Activated CD8-positive, alpha-beta T cell treated with anti-CD3 and anti-CD28 coated beads, Interleukin-2, amount 10 ng/mL, durations not matched to agents 7 days and 5 days (primary cell): ENCODE measurements around the gene LTBP4. TPM values are rescaled to one million over a fixed set of nuclear protein-coding genes. Genes with fewer than 3 reads are reported as not detected.
A peak's percentile ranks its signal among the peaks of the same experiment; 100 is the strongest.
"Not testable (repeated sequence)": the region's sequence is repeated elsewhere in the genome, so short reads cannot be mapped to it uniquely, and the experiment has no call there.

ENCODE experiments used
- ATAC-seq: fragments of 150-1000 bp; cut with Tn5 transposase; one replicate; pipeline ENCODE4 v1.10.0; 2021; ENCODE audit warnings: moderate library complexity
- CTCF ChIA-PET: fragments of 350-600 bp; sonication (Branson Sonifier 250); formaldehyde crosslinking; loops from one replicate; lab custom pipeline; 2021; ENCODE audit warnings: antibody characterized with exemption; lab: Charles Lee
- POLR2A ChIA-PET: fragments of 350-600 bp; sonication (Branson Sonifier 250); formaldehyde crosslinking; loops from one replicate; lab custom pipeline; 2021; ENCODE audit warnings: antibody characterized with exemption; lab: Charles Lee
- DNase-seq: peaks from one replicate; pipeline ENCODE4 v3.0.0-alpha.2; 2020
- H3K27ac Mint-ChIP-seq: one replicate; pipeline ENCODE4 v1.8.0; 2021; ENCODE audit warnings: mild to moderate bottlenecking, mixed read lengths
- H3K27me3 Mint-ChIP-seq: one replicate; pipeline ENCODE4 v1.8.0; 2021; ENCODE audit warnings: low read depth, mixed read lengths
- H3K36me3 Mint-ChIP-seq: one replicate; pipeline ENCODE4 v1.8.0; 2021; ENCODE audit warnings: low read depth, mixed read lengths
- H3K4me1 Mint-ChIP-seq: one replicate; pipeline ENCODE4 v1.8.0; 2021; ENCODE audit warnings: low read depth, mixed read lengths
- H3K4me3 Mint-ChIP-seq: one replicate; pipeline ENCODE4 v1.8.0; 2021; ENCODE audit warnings: mild to moderate bottlenecking, mixed read lengths
- H3K9me3 Mint-ChIP-seq: one replicate; pipeline ENCODE4 v1.8.0; 2022; ENCODE audit warnings: mixed read lengths; ENCODE audit not compliant: insufficient read depth
- total RNA-seq, 2 experiments: library from RNA; stranded (reverse); gene quantifications; one replicate each; pipeline ENCODE4 v1.2.3, GENCODE V29; 2021

LTBP4 gene
- total RNA-seq, 2 experiments from 2014 or later = 54.3 to 54.7 TPM

DNA sequence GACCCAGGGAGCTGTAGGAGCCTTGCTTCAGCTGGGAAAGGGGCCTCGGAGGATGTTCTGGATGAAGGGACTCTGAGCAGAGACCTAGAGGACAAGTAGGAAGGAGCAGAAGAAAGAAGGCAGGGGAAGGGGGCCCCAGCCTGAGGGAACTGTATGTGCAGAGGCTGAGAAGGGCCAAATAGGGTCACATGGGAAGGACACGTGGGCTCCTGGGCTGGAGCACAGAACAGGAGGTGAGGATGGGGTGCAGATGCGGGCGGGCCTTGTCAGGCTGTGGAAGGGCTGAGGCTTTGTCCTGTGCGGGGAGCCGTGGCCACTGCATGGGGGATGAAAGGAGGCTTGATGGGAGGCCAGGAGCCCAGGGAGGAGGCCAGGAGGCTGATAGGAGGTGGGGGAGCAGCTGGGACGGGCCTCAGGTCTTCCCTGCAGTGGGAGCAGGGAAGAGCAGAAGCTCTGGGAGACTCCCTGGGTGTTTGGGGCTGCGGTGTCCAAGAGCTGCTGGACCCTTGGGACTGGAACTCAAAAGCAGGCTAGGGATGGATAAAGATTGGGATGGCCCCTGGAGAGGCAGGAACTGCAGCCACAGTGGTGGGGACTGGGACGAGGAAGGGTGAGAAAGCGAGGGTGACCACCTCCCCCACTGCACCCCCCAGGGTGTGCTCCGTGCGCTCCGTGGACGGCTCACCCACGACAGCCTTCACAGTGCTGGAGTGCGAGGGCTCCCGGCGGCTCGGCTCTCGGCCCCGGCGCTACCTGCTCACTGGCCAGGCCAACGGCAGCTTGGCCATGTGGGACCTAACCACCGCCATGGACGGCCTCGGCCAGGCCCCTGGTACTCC is 11.4 kb upstream of the LTBP4 start:
- Mint-ChIP-seq H3K4me1 (peaks cover 16% of the 10 kb centered on the region), H3K9me3 (no peaks in the 10 kb centered on the region), H3K36me3 (peaks cover 23% of the 10 kb centered on the region), H3K4me3 (no peak overlapping the region), H3K27me3 (peaks cover 2% of the 10 kb centered on the region), H3K27ac (no peak overlapping the region)
- DNase-seq (no peak), ATAC-seq (no peak)
- CTCF ChIA-PET = interaction anchor here (1.8 kb wide), 1 partner anchor 45 kb away, joined by 5 read pairs; no protein-coding TSS in a partner anchor
- POLR2A ChIA-PET = interaction anchor here (0.6 to 1.5 kb wide), 3 partner anchors 11 to 146 kb away, joined by 3 read pairs; partner anchors contain the start of gene LTBP4

DNA sequence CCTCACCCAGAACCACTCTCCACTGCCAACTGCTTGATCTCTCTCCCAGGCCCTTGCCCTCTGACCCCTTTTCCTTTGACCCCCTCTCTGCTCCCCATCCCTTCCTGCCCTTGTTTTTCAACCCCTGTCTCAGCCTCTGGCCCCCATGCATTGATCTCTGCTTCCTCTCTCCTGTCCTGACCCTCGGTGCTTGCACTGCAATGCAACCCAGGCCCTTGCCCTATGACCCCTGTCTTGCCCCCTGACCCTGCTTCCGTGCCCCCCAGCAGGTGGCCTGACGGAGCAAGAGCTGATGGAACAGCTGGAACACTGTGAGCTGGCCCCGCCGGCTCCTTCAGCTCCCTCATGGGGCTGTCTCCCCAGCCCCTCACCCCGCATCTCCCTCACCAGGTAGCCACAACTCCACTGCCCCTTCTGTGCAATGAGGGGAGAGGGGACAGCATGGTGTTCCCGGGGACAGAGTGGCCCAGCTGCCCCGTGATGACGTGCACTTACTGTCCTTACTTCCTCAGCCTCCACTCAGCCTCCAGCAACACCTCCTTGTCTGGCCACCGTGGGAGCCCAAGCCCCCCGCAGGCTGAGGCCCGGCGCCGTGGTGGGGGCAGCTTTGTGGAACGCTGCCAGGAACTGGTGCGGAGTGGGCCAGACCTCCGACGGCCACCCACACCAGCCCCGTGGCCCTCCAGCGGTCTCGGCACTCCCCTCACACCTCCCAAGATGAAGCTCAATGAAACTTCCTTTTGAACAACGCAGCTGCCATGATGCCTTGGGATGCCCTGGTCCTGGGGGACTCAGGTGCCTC is 10.5 kb upstream of the LTBP4 start:
- Mint-ChIP-seq H3K27me3 (peaks cover 2% of the 10 kb centered on the region), H3K4me1 (peaks cover 19% of the 10 kb centered on the region), H3K4me3 (no peak overlapping the region), H3K9me3 (no peaks in the 10 kb centered on the region), H3K27ac (no peak overlapping the region), H3K36me3 (peaks cover 21% of the 10 kb centered on the region)
- CTCF ChIA-PET = interaction anchor here (0.9 to 1.8 kb wide), 3 partner anchors 20 to 126 kb away, joined by 3 to 5 read pairs (median 5); no protein-coding TSS in a partner anchor
- ATAC-seq = no peak
- no peak for DNase-seq
- POLR2A ChIA-PET = interaction anchor here (0.6 to 0.8 kb wide), 2 partner anchors 10 to 147 kb away, joined by 3 read pairs; partner anchors contain the start of gene LTBP4

DNA sequence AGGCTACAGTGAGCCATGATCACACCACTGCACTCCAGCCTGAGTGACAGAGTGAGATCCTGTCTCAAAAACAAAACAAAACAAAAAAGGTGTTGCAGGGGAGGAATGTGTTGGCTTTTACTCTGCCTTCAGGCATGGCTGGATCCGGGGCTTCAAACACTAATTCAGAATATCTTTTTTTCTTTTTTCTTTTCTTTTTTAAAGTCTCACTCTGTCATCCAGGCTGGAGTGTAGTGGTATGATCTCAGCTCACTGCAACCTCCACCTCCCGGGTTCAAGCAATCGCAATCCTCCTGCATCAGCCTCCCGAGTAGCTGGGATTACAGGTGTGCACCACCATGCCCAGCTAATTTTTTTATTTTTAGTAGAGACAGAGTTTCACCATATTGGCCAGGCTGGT is 9.4 kb upstream of the LTBP4 start:
- Mint-ChIP-seq H3K36me3 (peaks cover 13% of the 10 kb centered on the region), H3K4me1 (peaks cover 15% of the 10 kb centered on the region)
- POLR2A ChIA-PET, H3K27ac Mint-ChIP-seq, H3K27me3 Mint-ChIP-seq, DNase-seq, ATAC-seq, H3K4me3 Mint-ChIP-seq, H3K9me3 Mint-ChIP-seq: not testable (repeated sequence)
- CTCF ChIA-PET = interaction anchor here (0.9 to 1.8 kb wide), 3 partner anchors 21 to 127 kb away, joined by 3 to 5 read pairs (median 5); no protein-coding TSS in a partner anchor

DNA sequence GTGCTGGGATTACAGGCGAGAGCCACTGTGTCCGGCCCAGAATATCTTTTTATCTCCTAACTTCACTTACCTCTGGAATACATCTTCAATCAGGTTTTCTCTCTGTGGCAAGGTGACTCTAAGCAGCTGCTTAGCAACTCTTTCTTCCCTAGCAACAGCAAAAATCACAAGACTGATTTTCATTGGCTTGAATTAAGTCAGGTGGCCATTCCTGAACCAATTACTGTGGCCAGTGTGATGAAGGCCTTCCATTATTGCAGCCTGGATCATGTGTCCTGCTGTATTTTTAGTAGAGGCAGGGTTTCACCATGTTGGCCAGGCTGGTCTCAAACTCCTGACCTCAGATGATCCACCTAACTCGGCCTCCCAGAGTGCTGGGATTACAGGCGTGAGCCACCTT is 9.0 kb upstream of the LTBP4 start:
- ChIA-PET POLR2A (no interaction called here), CTCF (no interaction called here)
- DNase-seq (no peak), ATAC-seq (peak; percentile 62)
- no peak overlapping the region for H3K4me3 Mint-ChIP-seq
- H3K4me1 Mint-ChIP-seq = peaks cover 15% of the 10 kb centered on the region
- no peaks in the 10 kb centered on the region for H3K9me3 Mint-ChIP-seq
- peaks cover 9% of the 10 kb centered on the region for H3K36me3 Mint-ChIP-seq
- H3K27me3 Mint-ChIP-seq = peaks cover 6% of the 10 kb centered on the region
- H3K27ac Mint-ChIP-seq = peak overlapping the region; percentile 10

DNA sequence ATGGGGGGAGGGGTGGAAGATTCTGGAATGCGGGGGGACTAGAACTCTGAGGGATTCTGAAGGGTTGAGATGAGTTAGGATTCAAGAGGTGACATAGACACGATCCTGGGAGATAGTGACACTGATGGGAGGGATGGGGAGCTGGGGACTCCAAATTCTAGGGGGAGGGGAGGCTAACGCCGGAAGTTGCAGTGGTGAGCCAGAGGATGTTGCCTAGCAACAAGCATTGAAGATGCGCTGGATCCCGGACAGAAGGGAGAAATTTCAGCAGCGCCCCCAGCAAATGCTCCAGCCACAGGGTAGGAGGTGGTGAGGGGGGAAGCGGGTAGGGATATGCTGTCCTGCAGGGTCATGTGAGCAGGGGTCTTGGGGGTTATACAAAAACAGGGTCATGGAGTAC is 6.9 kb upstream of the LTBP4 start:
- Mint-ChIP-seq H3K27ac (no peak overlapping the region), H3K4me1 (peaks cover 31% of the 10 kb centered on the region), H3K36me3 (peaks cover 2% of the 10 kb centered on the region), H3K9me3 (no peaks in the 10 kb centered on the region), H3K27me3 (peaks cover 21% of the 10 kb centered on the region), H3K4me3 (no peak overlapping the region)
- DNase-seq (no peak), ATAC-seq (no peak)
- POLR2A ChIA-PET = interaction anchor here (0.8 to 1.2 kb wide), 2 partner anchors 16 to 162 kb away, joined by 3 to 7 read pairs; no protein-coding TSS in a partner anchor
- CTCF ChIA-PET = interaction anchor here (0.9 to 1.5 kb wide), 7 partner anchors 11 to 289 kb away, joined by 3 to 5 read pairs (median 3); no protein-coding TSS in a partner anchor

DNA sequence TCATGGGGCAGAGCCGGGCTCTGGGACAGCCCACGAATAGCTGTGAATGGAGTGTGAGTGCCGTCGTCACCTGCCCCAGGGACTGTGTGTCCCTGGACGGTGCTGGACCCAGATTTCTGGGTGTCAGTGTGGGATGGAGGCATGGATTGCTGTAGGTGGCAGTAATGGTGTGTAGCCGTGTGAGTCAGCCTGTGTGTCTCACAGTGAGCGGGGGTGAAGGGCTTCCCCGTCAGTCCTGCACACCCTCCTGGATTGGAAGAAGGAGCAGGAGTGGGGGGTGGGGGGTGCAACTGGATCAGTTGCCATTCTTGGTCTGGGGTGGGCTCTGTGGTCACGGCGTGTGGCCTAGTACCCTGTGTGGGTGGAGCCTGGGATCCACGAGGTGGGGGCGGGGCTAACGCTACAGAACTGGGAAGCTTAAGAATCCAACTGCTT is 6.5 kb upstream of the LTBP4 start:
- POLR2A ChIA-PET = interaction anchor here (0.8 to 1.2 kb wide), 2 partner anchors 15 to 162 kb away, joined by 3 to 7 read pairs; no protein-coding TSS in a partner anchor
- H3K4me3 Mint-ChIP-seq = no peak overlapping the region
- H3K9me3 Mint-ChIP-seq = no peaks in the 10 kb centered on the region
- peaks cover 35% of the 10 kb centered on the region for H3K4me1 Mint-ChIP-seq
- DNase-seq (no peak), ATAC-seq (peak; percentile 17)
- CTCF ChIA-PET = interaction anchor here (1.1 to 1.5 kb wide), 7 partner anchors 9 to 289 kb away, joined by 3 to 5 read pairs (median 3); no protein-coding TSS in a partner anchor
- no peak overlapping the region for H3K27ac Mint-ChIP-seq
- H3K36me3 Mint-ChIP-seq = peaks cover 2% of the 10 kb centered on the region
- H3K27me3 Mint-ChIP-seq = peaks cover 25% of the 10 kb centered on the region

DNA sequence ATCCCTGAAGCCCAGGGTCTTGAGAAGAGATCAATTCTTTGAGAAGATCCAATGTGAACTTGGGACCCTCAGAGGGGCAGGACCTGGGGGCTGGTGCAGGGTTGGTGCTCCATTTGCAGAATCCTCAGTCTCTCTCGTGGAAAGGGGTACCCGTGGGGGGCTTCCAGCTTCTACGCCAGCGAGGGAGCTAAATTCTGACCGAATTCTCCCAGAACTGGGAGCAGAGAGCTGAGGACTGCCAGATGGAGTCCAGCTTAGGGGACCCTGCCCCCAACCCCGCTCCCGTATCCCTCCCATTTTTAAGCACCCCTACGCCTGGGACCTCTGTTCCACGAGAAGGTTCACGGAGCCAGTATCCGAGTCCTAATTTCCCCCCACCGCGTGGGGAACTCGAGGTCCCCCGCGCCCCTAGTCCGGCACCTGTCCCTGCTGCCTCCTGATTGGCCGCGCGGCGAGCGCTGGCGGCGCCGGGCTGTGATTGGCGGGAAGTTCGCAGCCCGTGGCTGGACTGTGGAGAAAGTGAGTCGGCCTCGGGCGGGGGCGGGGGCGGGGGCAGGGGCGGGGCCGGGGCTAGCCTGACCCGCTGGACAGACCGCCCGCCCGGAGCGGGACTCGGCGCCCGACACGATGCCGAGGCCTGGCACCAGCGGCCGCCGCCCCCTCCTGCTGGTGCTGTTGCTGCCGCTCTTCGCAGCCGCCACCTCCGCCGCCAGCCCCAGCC is 4.4 kb upstream of the LTBP4 start:
- Mint-ChIP-seq H3K4me3 (no peak overlapping the region), H3K27ac (no peak overlapping the region), H3K9me3 (no peaks in the 10 kb centered on the region), H3K36me3 (peaks cover 2% of the 10 kb centered on the region), H3K27me3 (peaks cover 38% of the 10 kb centered on the region), H3K4me1 (peaks cover 46% of the 10 kb centered on the region)
- CTCF ChIA-PET = interaction anchor here (1.0 to 2.6 kb wide), 3 partner anchors 38 to 67 kb away, joined by 3 to 9 read pairs (median 3); no protein-coding TSS in a partner anchor
- ATAC-seq (peak; percentile 7), DNase-seq (no peak)
- POLR2A ChIA-PET = no interaction called here

DNA sequence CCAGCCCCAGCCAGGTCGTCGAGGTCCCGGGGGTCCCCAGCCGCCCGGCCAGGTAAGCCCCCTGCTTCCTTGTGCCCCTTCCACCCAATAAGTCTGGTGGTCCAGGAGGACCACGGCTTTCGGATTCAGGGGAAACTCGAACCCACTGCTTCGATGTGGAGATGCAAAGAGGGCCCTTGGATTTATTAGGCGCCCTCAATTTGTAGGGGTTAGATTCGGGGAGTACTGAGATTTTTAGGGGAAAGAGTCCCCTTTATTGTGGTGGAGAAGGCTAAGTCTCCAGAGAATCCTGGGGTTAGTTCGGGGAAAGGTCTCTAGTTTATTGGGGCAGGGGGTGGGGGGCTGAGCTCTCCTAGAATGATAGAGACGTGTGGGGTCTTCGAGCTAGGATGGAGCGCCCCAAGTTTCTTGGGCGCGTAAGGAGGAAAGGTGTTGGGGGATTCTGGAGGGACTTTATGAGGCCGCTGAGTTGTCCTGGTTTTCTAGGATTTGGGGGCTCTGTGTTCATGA is 3.8 kb upstream of the LTBP4 start:
- Mint-ChIP-seq H3K9me3 (no peaks in the 10 kb centered on the region), H3K27ac (no peak overlapping the region), H3K36me3 (no peaks in the 10 kb centered on the region), H3K4me1 (peaks cover 51% of the 10 kb centered on the region), H3K4me3 (no peak overlapping the region), H3K27me3 (peaks cover 43% of the 10 kb centered on the region)
- POLR2A ChIA-PET = no interaction called here
- ATAC-seq = no peak
- no peak for DNase-seq
- CTCF ChIA-PET = interaction anchor here (1.0 to 2.6 kb wide), 3 partner anchors 37 to 68 kb away, joined by 3 to 9 read pairs (median 3); no protein-coding TSS in a partner anchor

DNA sequence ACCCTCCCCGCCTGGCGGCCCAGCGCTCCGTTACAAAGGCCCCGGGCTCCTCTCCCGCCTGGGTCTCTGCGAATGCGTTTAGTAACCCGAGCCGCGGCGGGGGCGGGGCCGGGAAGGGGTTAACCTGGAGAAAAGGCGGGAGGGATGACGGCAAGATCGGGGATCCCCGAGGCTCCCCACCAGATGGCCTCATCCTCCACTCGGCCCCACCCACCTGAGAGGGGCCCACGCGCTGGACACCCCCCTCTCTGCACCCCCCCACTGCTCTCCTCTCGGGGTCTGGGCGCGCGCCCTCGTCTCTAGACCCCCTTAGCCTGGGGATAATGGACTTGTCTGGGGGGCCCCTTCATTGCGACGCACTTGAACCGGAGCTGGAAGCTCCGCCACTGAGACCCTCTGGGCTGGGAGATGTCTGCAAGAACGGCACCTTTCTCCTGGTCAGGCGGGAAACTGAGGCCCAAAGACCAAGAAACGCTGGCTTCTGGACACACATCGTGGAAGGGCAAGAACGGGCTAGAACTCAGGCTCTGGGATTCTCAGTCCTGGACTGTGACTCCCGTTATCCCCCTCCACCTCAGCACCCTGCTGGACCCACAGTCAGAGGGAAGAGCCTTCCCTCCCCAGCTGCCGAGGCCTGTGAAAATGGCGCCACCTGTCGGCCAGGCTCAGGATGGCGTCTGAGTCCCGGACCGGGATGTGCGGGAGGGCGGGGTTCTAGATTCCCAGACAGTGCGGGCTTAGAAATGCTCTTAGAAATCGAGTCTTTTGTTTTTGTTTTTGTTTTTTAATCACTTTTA is 2.9 kb upstream of the LTBP4 start:
- Mint-ChIP-seq H3K27me3 (peaks cover 49% of the 10 kb centered on the region), H3K27ac (no peak overlapping the region), H3K4me3 (peak overlapping the region; percentile 25), H3K4me1 (peaks cover 60% of the 10 kb centered on the region), H3K36me3 (no peaks in the 10 kb centered on the region), H3K9me3 (no peaks in the 10 kb centered on the region)
- ChIA-PET CTCF (interaction anchor here (0.6 to 8.5 kb wide), 13 partner anchors 16 to 458 kb away, joined by 3 to 62 read pairs (median 4); partner anchors contain the start of gene BLVRB), POLR2A (interaction anchor here (2.1 kb wide), 1 partner anchor 50 kb away, joined by 7 read pairs; no protein-coding TSS in a partner anchor)
- peak; percentile 61 for ATAC-seq
- DNase-seq = peak; percentile 86

DNA sequence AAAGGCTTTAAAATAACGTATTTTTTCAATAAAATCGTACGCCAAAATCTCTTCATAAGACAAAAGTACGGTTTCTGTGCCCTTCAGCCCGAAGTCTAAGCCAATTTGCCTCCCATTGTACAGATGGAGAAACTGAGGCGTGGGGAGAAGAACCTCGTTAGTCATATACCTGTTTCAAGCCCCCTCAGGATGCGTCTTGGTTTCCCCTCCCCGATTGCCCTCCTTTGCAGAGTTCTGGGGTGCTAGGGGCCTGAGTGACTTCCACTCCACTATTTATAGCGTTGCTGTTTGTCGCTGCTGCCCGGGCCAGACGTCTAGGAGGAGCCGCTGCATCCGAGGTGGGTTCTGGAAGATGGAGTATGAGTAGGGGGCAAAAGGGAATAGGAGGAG is 2.3 kb upstream of the LTBP4 start:
- H3K4me3 Mint-ChIP-seq = no peak overlapping the region
- peaks cover 65% of the 10 kb centered on the region for H3K4me1 Mint-ChIP-seq
- no peaks in the 10 kb centered on the region for H3K36me3 Mint-ChIP-seq
- H3K27ac Mint-ChIP-seq = no peak overlapping the region
- ChIA-PET CTCF (interaction anchor here (0.7 to 8.5 kb wide), 13 partner anchors 14 to 459 kb away, joined by 3 to 62 read pairs (median 4); partner anchors contain the start of gene BLVRB), POLR2A (interaction anchor here (2.1 kb wide), 1 partner anchor 50 kb away, joined by 7 read pairs; no protein-coding TSS in a partner anchor)
- H3K27me3 Mint-ChIP-seq = peaks cover 49% of the 10 kb centered on the region
- DNase-seq (no peak), ATAC-seq (no peak)
- H3K9me3 Mint-ChIP-seq = no peaks in the 10 kb centered on the region
